Measurements from ENCODE around the gene SLC46A2.

SLC46A2 gene, protein sequence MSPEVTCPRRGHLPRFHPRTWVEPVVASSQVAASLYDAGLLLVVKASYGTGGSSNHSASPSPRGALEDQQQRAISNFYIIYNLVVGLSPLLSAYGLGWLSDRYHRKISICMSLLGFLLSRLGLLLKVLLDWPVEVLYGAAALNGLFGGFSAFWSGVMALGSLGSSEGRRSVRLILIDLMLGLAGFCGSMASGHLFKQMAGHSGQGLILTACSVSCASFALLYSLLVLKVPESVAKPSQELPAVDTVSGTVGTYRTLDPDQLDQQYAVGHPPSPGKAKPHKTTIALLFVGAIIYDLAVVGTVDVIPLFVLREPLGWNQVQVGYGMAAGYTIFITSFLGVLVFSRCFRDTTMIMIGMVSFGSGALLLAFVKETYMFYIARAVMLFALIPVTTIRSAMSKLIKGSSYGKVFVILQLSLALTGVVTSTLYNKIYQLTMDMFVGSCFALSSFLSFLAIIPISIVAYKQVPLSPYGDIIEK

DNA sequence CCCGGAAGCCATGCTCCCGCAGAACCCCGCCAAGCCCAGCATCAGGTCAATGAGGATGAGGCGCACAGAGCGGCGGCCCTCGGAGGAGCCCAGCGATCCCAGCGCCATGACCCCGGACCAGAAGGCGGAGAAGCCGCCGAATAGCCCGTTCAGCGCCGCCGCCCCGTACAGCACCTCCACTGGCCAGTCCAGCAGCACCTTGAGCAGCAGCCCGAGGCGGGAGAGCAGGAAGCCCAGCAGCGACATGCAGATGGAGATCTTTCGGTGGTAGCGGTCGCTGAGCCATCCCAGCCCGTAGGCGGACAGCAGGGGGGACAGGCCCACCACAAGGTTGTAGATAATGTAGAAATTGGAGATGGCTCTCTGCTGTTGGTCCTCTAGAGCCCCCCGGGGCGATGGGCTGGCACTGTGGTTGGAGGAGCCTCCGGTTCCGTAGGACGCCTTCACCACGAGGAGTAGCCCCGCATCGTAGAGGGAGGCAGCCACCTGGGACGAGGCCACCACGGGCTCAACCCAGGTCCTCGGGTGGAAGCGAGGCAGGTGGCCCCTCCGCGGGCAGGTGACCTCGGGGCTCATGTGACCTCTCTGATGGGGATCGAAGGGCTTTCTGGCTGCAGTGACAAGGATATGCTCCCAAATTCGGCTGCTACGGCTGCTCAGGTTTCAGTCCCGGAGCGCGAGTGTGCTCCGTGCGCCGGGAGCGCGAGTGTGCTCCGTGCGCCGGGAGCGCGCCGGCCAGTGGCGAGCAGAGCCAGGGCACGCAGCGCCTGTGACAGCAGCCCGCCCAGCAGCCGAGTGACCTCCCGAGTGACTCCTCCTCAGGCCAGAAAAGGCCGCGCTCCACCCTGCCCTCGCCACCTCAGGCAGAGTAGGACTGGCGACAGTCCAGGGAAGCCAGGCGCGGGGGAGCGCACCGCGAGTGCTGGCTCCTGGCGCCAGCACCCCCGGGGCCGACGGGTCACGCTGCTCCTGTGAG is at the start of gene SLC46A2:
Gene SLC46A2, minus strand, starts transcription at position 771 of the 976 bp plus-strand sequence. Its CDS starts 195 bp downstream, at position 576.
- DNase-seq = no peak

DNA sequence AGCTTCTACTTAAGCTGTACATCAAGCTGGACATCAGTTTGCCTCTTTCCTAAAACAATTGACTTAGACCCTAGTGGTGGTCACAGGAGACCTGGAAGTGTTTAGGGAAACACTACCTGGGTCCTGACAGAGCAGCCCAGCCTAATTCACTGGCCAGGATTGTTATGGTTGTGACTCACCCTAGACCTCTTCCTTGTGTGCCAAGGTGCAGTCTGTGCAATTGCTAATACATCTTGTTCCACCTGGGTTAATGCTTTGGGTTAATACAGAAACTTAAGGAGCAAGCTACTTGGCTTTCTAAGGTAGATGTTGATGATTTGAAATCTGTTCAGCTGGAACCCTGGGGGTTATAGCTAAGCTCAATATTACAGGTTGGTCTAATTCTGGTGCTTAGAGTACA is 48.7 kb upstream of the SLC46A2 start:
- no peak for DNase-seq

DNA sequence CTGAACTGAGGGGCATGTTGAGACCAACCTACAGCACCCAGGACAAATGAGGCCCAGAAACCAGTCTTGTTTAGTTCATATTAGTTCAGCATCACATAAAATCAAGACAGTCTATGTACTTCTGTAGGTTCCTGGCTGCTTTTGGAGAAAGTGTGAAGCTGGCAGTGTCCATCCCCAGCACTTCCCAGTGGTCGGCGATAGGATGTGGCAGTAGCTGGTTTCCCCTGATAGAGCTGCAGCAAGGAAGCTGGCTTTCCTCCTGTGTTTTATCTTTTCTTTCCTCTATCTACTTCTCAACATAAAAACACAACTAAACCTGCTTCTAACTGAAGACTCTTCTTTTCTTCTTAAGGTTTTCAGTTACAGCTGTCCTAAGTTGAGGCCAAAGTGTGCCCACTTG is 43.0 kb upstream of the SLC46A2 start:
- DNase-seq = no peak

DNA sequence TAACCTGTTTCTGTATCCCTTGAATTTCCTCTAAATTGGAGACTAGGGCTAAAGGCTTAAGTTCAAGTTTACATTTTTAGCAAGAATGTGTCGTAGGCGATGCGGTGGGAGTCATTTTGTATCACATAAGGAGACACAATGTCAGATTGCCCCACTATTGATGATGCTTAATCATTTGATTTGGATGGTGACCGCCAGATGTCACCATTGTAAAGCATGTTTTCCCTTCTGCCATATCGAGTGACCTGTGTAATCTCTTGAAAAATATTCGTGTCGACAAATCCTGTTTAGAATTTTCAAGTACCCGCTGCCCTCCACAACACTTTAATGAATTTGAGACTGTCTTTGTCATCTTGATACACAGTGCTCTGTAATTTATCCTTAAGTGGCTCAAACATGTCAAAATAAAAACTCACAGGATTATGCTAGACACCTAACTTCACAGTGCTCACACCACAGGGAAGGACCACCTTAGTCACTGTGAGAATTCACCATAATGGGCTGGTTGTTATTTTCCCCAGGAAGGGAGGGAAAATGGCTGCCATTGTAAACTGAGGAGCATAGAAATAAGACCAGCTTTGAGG is 34.5 kb upstream of the SLC46A2 start:
- peak in 1 of 2 experiments; percentile 9 for DNase-seq

DNA sequence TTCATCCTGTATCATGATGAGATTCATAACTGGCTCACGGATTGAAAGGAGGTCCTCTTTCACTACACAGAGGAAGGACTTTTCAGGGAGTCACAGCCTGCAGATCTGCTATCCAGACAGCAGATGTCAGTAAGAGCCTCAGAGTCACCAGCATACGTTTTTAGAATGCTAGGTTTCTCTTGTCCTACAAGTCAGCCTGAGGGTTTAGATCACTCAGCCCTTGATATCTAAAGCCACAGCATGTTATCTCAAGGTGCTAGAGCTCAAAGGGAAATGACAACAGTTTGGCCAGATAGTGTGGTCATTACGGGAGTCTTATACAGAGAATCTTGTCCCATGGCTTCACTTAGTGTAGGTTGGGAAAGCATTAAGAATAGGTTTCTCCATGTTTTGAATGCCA is 30.9 kb upstream of the SLC46A2 start:
- DNase-seq = peak; percentile 27

DNA sequence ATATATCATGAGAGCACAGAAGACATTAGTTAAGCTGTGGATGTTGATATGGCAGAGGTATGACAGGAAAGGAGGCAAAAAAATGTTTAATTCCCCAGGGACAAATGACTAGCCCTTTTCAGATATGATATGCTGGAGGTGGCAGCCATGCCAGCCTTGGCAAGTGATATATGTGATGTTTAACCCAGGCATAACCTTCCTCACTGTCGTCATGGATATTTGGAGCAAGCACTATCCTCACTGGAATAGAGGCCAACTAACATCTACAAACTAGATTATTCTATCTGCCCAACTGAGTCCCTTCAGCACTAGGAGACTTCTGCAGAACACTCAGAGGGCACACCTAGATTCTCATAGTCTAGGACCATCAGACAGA is 27.3 kb upstream of the SLC46A2 start:
- DNase-seq = no peak

DNA sequence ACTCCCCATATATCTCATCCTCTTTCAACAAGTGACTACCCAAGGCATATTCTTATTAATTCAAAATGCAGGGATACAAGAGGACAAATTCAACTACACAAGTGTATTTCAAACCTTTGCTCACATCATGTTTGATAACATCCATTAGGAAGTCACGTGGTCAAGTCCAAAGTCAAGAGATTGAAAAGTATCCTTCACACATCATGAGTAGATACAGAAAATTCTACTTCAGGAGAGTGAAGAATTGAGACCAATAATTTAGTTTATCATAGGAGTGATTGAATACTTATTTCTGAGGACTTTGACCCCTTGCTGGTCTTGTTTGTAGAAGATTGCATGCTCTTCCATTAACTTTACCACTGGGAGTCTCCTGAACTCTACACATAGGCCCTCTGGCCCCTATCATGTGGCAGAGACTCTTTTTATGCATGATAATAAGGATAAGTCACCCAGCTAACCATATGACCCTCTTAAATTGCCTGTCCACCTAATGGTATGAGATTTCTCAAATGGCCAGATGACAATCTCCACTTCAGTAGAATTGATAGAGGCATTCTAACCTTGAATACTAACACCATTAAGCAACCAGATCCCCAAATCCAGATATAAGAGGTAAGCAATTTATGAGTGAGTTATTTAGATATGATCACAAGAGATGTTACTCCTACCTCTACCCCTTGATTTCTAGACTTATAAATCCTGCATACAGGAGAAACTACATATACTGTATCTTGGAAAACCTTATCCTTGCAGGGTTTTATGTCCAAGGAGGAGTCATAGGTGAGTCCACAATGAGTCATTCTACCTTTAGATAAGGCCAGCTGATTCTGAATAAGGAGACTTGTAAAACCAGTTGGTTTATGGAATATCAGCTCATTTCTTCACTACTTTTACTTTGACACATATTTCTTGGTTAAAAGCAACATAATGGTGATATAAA is 26.6 kb upstream of the SLC46A2 start:
- DNase-seq = no peak

DNA sequence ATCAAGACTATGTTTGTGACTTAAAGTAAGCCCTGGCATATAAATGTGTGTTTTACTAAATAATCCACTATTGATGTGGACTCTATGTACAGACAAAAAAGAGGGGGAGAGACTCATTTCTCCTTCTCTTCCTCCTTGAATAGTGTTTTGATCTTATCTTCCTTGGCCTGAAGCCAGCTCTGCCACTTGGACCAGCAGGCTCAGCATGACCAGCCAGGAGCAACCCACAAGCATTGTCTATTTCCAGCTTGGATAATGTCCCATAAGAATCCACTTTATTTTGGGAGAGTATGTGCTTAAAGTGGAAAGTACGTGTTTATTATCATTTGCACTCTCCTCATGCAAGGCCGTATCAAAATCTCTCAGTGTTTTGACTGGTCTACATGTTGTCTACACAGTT is 23.8 kb upstream of the SLC46A2 start:
- no peak for DNase-seq

DNA sequence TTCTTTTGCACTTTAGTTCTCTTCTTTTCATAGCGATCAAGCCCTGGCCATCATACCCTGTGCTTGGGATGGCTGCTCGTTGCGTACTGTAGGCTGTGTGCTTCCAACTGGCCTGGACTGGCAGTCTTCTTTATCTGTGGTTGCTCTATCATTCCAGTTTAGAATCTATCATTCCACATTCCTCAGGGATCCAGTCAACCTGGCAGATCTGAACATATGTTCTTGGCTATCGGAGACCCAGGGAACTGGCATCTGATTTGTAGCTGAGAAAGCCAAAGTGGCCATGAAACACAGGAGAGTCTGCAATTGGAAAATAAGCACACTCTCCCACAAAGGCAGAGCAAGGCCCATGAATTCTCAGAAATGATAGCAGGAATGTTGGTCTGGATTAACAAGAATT is 22.6 kb upstream of the SLC46A2 start:
- DNase-seq = no peak

DNA sequence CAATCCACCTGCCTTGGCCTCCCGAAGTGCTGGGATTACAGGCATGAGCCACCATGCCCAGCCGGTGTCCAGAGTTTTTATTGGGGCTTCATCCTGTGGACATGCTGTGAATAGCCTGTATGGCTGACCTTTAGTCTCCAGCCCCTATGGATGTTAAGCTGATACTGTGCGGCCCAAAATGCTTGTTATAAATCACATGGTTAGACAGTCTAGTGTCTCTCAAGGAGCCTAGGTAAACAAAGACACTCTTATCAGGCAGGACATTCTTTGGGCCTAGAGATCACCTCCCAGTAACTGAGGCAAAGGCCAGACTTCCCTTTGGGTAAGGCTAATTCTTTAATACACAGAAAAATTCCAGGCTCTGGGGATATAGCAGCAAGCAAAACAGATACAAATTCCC is 22.0 kb upstream of the SLC46A2 start:
- no peak for DNase-seq

DNA sequence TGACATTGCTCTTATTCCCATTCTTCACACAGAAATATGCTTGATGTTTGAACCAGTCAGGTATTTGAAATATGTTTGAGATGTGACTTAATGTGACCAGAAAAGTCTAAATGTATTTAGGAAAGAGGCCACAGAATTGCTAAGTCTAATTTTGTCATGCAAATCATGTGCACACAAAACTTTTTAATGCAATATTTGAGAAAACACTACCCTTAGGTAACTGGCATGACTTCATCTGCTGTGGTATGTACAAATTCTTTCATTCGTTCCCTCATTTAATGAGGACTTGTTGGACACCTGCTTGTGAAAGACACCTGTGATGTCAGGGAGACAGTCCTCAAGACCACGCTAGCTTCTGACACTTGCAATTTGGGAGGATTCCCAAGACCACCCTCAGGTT is 21.1 kb upstream of the SLC46A2 start:
- DNase-seq = no peak

DNA sequence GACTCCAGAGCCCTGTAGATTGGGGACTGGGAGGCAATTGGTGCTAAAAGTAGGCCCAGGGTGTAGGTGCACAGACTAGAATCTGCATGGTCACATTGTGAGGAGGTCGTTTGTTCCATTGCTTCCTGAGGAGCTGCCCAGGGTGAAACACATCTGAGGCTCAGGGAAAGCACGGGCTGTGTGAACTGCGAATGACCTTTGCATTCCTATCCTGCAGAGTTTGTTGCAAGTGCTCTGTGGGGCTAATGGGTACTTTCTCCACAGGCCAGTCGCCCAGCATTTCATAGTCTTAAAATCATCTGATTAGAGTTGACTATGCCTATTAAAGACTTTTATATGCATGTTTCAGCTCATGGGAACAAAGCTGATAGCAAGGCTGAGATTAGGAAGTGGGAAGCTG is 14.4 kb upstream of the SLC46A2 start:
- DNase-seq = no peak

DNA sequence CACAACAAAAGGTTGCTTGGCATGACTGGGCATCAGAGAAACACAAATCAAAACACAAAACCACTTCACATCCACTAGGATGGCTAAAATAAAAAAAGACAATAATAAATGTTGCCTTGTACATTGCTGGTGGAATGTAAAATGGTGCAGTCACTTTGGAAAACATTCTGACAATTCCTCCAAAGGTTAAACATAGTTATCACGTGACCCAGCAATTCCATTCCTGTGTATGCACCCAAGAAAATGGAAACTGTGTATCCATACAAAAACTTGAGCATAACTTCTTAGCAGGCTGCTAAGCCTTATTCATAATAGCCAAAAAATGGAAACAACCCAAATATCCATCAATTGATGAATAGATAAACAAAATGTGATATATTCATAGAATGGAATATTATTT is 10.2 kb upstream of the SLC46A2 start:
- DNase-seq = no peak

DNA sequence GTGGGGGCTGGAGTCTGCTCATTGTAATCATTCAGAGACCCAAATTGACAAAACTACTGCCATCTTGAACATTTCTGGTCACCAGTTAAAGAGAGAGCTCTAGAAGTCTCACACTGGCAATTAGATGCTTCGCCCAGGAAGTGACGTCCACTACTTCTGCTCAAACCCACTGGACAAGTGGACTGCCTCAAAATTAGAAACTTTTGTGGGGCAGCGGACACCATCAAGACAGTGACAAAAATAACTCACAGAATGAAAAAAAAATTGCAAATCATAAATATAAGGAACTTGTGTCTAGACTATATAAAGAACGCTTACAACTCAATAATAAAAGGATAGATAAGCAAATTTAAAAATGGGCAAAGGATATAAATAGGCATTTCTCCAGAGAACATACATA is 9.8 kb upstream of the SLC46A2 start:
- no peak for DNase-seq

DNA sequence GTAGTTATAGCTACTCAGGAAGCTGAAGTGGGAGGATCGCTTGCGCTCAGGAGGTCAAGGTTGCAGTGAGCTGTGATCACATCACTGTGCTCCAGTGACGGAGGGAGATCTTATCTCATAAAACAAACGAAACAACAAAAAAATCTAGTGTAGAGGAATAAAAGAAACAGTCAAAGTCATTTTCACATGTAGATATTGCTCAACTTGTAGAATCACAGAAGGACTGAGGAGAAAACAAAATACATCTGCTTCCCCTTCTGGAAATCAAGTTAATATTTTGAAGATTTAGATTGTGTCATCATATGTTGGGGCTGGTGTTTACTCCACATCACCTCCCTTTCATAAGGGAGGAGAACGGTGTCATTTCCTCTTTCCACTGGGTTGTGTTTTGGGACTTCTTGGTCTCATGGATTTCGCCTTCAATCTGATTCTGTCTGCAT is 8.2 kb upstream of the SLC46A2 start:
- DNase-seq = peak; percentile 12 to 24

DNA sequence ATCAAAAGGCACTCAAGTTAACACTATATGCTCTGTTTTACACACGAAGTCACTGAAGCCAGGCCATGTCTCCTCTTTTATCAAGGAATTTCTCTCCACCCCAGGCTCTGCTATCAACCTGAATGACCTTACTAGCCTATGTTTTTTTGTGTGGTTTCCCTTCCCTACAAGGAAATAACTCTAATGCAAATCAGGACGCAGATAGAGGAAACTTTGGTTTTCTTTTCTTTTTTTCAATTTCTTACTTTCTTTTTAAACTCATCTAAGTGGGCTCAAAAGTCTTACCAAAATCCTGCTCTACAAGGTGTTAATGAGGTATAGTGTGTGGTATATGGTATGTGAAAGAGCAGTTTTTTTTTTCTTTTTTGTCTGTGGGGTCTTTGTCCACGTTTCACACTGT is 5.5 kb upstream of the SLC46A2 start:
- no peak for DNase-seq

DNA sequence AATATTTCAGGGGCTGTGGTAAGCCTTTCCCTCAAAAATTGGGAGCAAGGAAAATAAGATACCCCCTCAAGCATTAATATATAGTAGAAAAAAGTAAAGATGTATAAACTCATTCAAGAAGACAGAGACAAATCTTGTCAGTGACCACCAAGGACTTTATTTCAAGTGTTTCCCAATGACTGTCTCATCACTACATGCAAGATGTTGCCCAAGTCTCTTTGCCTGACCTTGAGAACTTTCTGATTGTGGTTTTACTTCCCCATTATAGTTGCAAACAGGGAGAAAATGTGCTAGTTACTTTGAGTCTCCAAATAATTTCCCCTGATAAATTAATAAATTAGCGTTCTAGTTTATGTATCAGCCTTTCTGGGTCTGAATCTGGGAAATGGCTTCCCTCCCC is 4.0 kb upstream of the SLC46A2 start:
- peak; percentile 88 to 94 for DNase-seq

DNA sequence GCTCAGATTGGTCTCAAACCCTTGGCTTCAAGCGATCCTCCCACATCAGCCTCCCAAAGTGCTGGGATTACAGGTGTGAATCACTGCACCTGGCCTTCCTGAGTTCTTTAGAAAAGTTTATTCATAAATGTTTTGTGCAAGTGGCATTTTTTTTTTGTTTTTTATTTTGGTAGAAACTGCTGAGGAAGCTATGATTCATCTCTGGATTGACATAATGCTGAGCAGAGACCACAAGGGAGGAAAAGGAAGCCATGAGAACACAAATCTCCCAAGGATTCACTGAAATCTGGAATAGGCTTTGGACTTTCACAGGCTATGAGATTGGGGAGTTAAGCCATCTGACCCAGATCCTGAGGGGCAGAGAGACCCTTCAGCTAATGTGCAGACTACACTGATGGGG is 3.4 kb upstream of the SLC46A2 start:
- DNase-seq = peak in 1 of 2 experiments; percentile 21

DNA sequence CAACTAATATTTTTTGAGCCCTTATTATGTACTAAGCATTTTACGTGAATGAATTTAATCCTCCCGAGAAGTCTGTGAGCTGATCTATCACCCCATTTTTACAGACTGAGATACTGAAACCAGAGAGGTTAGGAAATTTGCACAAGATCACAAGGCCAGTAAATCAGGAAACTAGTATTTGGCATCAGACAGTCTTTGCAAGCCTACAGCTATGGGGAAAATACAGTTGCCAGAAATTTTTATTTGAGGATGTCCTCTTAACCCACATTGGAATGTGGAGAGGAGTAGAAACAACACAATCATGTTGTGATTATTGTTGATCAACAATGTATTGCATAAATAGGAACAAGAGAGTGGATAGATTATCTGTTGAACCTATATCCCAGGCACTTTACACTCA is 2.3 kb upstream of the SLC46A2 start:
- DNase-seq = no peak

DNA sequence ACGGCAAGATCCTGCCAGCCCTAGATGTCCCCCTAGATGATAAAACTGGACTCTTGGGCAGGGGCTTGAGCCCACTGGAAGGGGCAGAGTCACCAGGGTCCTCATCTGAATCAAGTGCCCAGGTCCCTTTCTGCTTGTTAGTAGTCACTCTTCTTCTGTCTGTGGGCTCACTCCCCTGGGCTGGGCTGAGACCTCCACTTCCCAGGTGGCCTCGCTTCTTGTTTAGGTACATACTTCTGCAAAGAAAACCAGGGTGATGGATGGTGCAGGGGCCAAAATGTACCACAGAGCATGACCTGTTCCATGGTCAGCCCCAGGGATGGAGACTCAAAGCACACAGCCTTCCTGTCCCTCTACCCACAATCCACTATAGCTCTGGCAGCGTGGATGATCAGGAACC is 845 bp upstream of the SLC46A2 start:
- DNase-seq = no peak

DNA sequence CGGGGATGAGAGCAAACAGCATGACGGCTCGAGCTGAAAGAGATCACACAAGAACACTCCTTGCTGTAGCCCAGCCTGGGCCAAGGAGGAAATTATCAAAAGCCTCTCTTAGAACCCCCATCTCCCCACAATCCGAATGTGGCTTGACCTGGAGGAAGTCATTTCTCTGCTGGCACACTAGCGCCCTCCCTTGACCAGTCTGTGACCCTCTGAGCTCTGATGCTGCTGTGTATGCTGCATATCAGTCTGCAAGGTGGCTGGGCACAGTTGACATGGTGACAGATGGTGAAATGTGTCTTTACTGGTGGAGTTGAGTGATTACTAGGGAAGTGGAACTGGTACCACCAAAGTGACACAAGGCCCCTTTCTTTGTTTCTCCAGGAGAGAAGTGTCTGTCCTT is 3.3 kb downstream of the SLC46A2 start:
- peak; percentile 78 to 84 for DNase-seq

DNA sequence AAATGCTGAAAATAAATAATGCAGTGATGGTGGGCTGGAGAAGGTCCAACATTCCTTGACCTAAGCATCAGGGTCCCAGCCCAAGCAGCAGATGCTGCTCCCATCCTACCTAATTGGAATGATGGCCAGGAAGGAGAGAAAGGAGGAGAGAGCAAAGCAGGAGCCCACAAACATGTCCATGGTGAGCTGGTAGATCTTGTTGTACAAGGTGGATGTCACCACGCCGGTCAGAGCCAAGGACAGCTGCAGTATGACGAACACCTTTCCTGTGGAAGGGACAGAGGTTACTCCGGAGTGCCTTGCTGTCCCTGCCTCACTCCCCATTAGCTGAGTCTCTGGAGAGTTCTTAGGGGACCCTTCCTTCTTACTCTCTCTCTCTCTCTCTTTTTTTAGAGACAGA is 4.3 kb downstream of the SLC46A2 start:
- no peak for DNase-seq
